HEK293 (cell line): ENCODE data around the gene PLD3.
A peak's percentile ranks its signal among the peaks of the same experiment; 100 is the strongest.

Source experiments
- CTCF ChIA-PET: fragments of 350-600 bp; formaldehyde crosslinking; extraction: SDS; loops from one replicate; lab custom pipeline; 2021; ENCODE audit warnings: antibody characterized with exemption; lab: Yijun Ruan, JAX
- POLR2A ChIA-PET: fragments of 300-600 bp; formaldehyde crosslinking; extraction: SDS; loops from one replicate; lab custom pipeline; 2020; ENCODE audit warnings: antibody characterized with exemption, inconsistent platforms; lab: Yijun Ruan, JAX
- H3K27ac ChIP-seq: fragments of 200-500 bp; sonication (Bioruptor generic); 2 replicates; pipeline ENCODE4 v1.5.1; 2014; ENCODE audit warnings: low read depth, low read length, control low read depth, inconsistent platforms; ENCODE audit errors: extremely low read depth
- H3K36me3 ChIP-seq, 2 experiments: fragments of 200-500 bp in 1 of 2; sonication (Bioruptor generic) in 1 of 2; 1 replicate in 1 of 2; 2 replicates in 1 of 2; pipeline ENCODE4 v1.5.1; 2014 to 2017; ENCODE audit warnings: inconsistent platforms in 2 of 2, low read length in 2 of 2; ENCODE audit not compliant: control insufficient read depth in 2 of 2, insufficient read depth in 1 of 2
- H3K4me1 ChIP-seq: fragments of 200-500 bp; sonication (Bioruptor generic); 2 replicates; pipeline ENCODE4 v1.5.1; 2014; ENCODE audit warnings: mild to moderate bottlenecking, low read length, inconsistent platforms; ENCODE audit not compliant: control insufficient read depth, insufficient read depth
- H3K4me3 ChIP-seq: 2 replicates; pipeline ENCODE4 v1.5.1; 2011; ENCODE audit warnings: low read depth, mild to moderate bottlenecking, control low read depth, low read length, moderate library complexity
- H3K9me3 ChIP-seq: fragments of 200-500 bp; sonication (Bioruptor generic); 2 replicates; pipeline ENCODE4 v1.5.1; 2014; ENCODE audit warnings: low read depth, low read length, inconsistent platforms; ENCODE audit not compliant: control insufficient read depth, insufficient read depth
- BCL11B ChIP-seq: fragments of 450-650 bp; formaldehyde crosslinking; IDR thresholded peaks from 2 replicates; pipeline ENCODE4 v1.5.1; 2016; ENCODE audit warnings: low read depth, missing biosample characterization, missing genetic modification characterization
- GLI2 ChIP-seq: fragments of 450-650 bp; formaldehyde crosslinking; IDR thresholded peaks from 2 replicates; pipeline ENCODE4; 2017; ENCODE audit warnings: missing biosample characterization, missing genetic modification characterization, low read depth, borderline replicate concordance
- HOXA7 ChIP-seq: sonication (generic); formaldehyde crosslinking; IDR thresholded peaks from 2 replicates; pipeline ENCODE4 v1.8.1; 2022; ENCODE audit warnings: missing genetic modification reagents, borderline replicate concordance
- HOXC10 ChIP-seq: sonication (generic); formaldehyde crosslinking; IDR thresholded peaks from 2 replicates; pipeline ENCODE4 v1.8.1; 2023; ENCODE audit warnings: mild to moderate bottlenecking, missing genetic modification reagents
- MEIS1 ChIP-seq: sonication (generic); formaldehyde crosslinking; IDR thresholded peaks from 2 replicates; pipeline ENCODE4 v1.8.1; 2022; ENCODE audit warnings: missing genetic modification reagents, mild to moderate bottlenecking, borderline replicate concordance
- OVOL3 ChIP-seq: fragments of 450-650 bp; formaldehyde crosslinking; IDR thresholded peaks from 2 replicates; pipeline ENCODE4 v1.5.1; 2016; ENCODE audit warnings: missing biosample characterization, missing genetic modification characterization
- REPIN1 ChIP-seq: fragments of 450-650 bp; formaldehyde crosslinking; IDR thresholded peaks from 2 replicates; pipeline ENCODE4 v1.5.1; 2017; ENCODE audit warnings: missing biosample characterization, missing genetic modification characterization, low read depth
- SALL2 ChIP-seq: fragments of 450-650 bp; formaldehyde crosslinking; IDR thresholded peaks from 2 replicates; pipeline ENCODE4 v1.5.0; 2017; ENCODE audit warnings: missing biosample characterization, mild to moderate bottlenecking, missing genetic modification characterization, borderline replicate concordance
- SETDB1 ChIP-seq: IDR thresholded peaks from one replicate; pipeline ENCODE4 v1.6.1; 2017; ENCODE audit warnings: mild to moderate bottlenecking, low read length, moderate library complexity, mixed read lengths; ENCODE audit not compliant: insufficient read length
- ZBTB21 ChIP-seq: fragments of 450-650 bp; formaldehyde crosslinking; IDR thresholded peaks from 2 replicates; pipeline ENCODE4 v1.5.1; 2017; ENCODE audit warnings: missing biosample characterization, missing genetic modification characterization
- ZBTB8A ChIP-seq: fragments of 450-650 bp; formaldehyde crosslinking; IDR thresholded peaks from 2 replicates; pipeline ENCODE4 v1.5.1; 2016; ENCODE audit warnings: missing biosample characterization, missing genetic modification characterization
- ZFP3 ChIP-seq: fragments of 450-650 bp; formaldehyde crosslinking; IDR thresholded peaks from 2 replicates; pipeline ENCODE4 v1.5.1; 2016; ENCODE audit warnings: low read depth, missing biosample characterization, missing genetic modification characterization
- ZFP37 ChIP-seq: fragments of 450-650 bp; formaldehyde crosslinking; IDR thresholded peaks from 2 replicates; pipeline ENCODE4 v1.5.1; 2016; ENCODE audit warnings: missing biosample characterization, missing genetic modification characterization
- ZNF121 ChIP-seq: fragments of 450-650 bp; formaldehyde crosslinking; IDR thresholded peaks from 2 replicates; pipeline ENCODE4 v1.5.1; 2016; ENCODE audit warnings: missing biosample characterization, missing genetic modification characterization
- ZNF155 ChIP-seq: fragments of 450-650 bp; formaldehyde crosslinking; IDR thresholded peaks from 2 replicates; pipeline ENCODE4 v1.5.1; 2016; ENCODE audit warnings: missing biosample characterization, missing genetic modification characterization
- ZNF157 ChIP-seq: fragments of 450-650 bp; formaldehyde crosslinking; IDR thresholded peaks from 2 replicates; pipeline ENCODE4 v1.5.1; 2016; ENCODE audit warnings: missing biosample characterization, missing genetic modification characterization
- ZNF174 ChIP-seq: fragments of 450-650 bp; formaldehyde crosslinking; IDR thresholded peaks from 2 replicates; pipeline ENCODE4 v1.5.0; 2017; ENCODE audit warnings: missing biosample characterization, mild to moderate bottlenecking, missing genetic modification characterization
- ZNF211 ChIP-seq: fragments of 450-650 bp; formaldehyde crosslinking; IDR thresholded peaks from 2 replicates; pipeline ENCODE4 v1.5.1; 2016; ENCODE audit warnings: low read depth, missing biosample characterization, missing genetic modification characterization
- ZNF221 ChIP-seq: fragments of 450-650 bp; formaldehyde crosslinking; IDR thresholded peaks from 2 replicates; pipeline ENCODE4 v1.5.1; 2017; ENCODE audit warnings: missing biosample characterization, missing genetic modification characterization, borderline replicate concordance
- ZNF248 ChIP-seq: fragments of 450-650 bp; formaldehyde crosslinking; IDR thresholded peaks from 2 replicates; pipeline ENCODE4 v1.5.1; 2017; ENCODE audit warnings: missing biosample characterization, missing genetic modification characterization
- ZNF335 ChIP-seq: fragments of 450-650 bp; formaldehyde crosslinking; conservative IDR thresholded peaks from 2 replicates; pipeline ENCODE4 v1.5.1; 2016; ENCODE audit warnings: missing biosample characterization, missing genetic modification characterization
- ZNF350 ChIP-seq: fragments of 450-650 bp; formaldehyde crosslinking; IDR thresholded peaks from 2 replicates; pipeline ENCODE4 v1.5.0; 2017; ENCODE audit warnings: missing biosample characterization, mild to moderate bottlenecking, missing genetic modification characterization
- ZNF529 ChIP-seq: fragments of 450-650 bp; formaldehyde crosslinking; IDR thresholded peaks from 2 replicates; pipeline ENCODE4 v1.5.1; 2017; ENCODE audit warnings: missing genetic modification characterization, missing biosample characterization; ENCODE audit not compliant: insufficient replicate concordance
- ZNF548 ChIP-seq: fragments of 450-650 bp; formaldehyde crosslinking; IDR thresholded peaks from 2 replicates; pipeline ENCODE4 v1.5.1; 2016; ENCODE audit warnings: missing biosample characterization, missing genetic modification characterization
- ZNF558 ChIP-seq: fragments of 450-650 bp; formaldehyde crosslinking; IDR thresholded peaks from 2 replicates; pipeline ENCODE4 v1.5.1; 2016; ENCODE audit warnings: missing biosample characterization, missing genetic modification characterization
- ZNF571 ChIP-seq: fragments of 450-650 bp; formaldehyde crosslinking; IDR thresholded peaks from 2 replicates; pipeline ENCODE4 v1.5.0; 2017; ENCODE audit warnings: missing biosample characterization, missing genetic modification characterization
- ZNF585B ChIP-seq: fragments of 450-650 bp; formaldehyde crosslinking; IDR thresholded peaks from 2 replicates; pipeline ENCODE4 v1.5.1; 2016; ENCODE audit warnings: missing biosample characterization, missing genetic modification characterization
- ZNF654 ChIP-seq: fragments of 450-650 bp; formaldehyde crosslinking; IDR thresholded peaks from 2 replicates; pipeline ENCODE4 v1.5.1; 2016; ENCODE audit warnings: low read depth, missing biosample characterization, missing genetic modification characterization
- ZNF792 ChIP-seq: fragments of 450-650 bp; formaldehyde crosslinking; IDR thresholded peaks from 2 replicates; pipeline ENCODE4 v1.5.1; 2016; ENCODE audit warnings: missing biosample characterization, missing genetic modification characterization
- ZNF830 ChIP-seq: fragments of 450-650 bp; IDR thresholded peaks from 2 replicates; pipeline ENCODE4 v1.5.0; 2018; ENCODE audit warnings: missing biosample characterization, missing genetic modification characterization, low read depth, mild to moderate bottlenecking, moderate library complexity
- ZSCAN30 ChIP-seq: fragments of 450-650 bp; IDR thresholded peaks from 2 replicates; pipeline ENCODE4 v1.5.1; 2018; ENCODE audit warnings: missing biosample characterization, mild to moderate bottlenecking, missing genetic modification characterization, moderate library complexity
- TF ChIP-seq, protein P1 (sequence below): fragments of 450-650 bp; formaldehyde crosslinking; IDR thresholded peaks from 2 replicates; pipeline ENCODE4 v1.5.1; 2016; ENCODE audit warnings: missing biosample characterization, missing genetic modification characterization
- TF ChIP-seq, protein P2 (sequence below): fragments of 450-650 bp; formaldehyde crosslinking; IDR thresholded peaks from 2 replicates; pipeline ENCODE4 v1.5.1; 2016; ENCODE audit warnings: missing biosample characterization, missing genetic modification characterization

The PLD3 gene

DNA sequence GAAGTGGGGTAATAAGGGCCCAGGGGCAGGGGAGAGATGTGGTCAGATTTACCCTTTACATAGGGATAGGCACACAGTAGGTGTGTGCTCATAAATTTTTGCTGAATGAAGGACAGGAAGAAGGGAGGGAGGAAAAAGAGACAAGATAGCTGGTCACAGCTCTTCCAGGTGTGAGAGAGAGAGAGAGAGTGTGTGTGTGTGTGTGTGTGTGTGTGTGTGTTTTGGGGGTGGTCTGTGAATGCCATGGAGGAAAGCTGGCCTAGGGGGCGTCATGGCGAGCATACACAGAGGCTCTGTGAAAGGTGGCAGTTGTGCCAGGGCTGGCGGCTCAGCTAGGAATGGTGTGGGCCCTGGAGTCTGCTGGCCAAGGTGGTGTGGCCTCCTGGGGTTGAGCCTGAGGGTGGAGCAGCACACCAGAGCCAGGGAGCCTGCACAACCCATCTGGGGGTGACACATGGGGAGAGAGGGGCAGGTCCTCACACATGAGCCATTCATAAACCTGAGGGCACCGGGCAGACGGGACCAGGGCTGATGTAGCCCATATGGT lies 70.6 kb downstream of the PLD3 start (continued):
- no peak for TF ChIP-seq ZNF221
- TF ChIP-seq, all 188 proteins: peak for 26

DNA sequence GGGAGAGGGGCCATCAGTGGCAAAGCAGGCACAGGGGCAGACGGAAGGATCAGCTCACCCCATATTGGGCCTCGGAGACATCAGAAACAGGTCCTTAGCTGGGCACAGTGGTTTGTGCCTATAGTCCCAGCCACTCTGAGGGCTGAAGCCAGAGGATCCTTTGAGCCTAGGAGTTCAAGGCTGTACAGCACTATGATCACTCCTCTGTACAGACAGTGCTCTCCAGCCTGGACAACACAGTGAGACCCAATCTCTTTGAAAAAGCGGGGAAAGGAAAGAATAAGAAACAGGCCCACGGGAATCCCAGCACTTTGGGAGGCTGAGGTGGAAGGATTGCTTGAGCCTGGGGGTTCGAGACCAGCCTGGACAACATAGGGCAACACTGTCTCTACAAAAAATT lies 71.3 kb downstream of the PLD3 start:
- TF ChIP-seq ZNF830 (tag by site-specific recombination): no peak
- TF ChIP-seq, protein P1, sequence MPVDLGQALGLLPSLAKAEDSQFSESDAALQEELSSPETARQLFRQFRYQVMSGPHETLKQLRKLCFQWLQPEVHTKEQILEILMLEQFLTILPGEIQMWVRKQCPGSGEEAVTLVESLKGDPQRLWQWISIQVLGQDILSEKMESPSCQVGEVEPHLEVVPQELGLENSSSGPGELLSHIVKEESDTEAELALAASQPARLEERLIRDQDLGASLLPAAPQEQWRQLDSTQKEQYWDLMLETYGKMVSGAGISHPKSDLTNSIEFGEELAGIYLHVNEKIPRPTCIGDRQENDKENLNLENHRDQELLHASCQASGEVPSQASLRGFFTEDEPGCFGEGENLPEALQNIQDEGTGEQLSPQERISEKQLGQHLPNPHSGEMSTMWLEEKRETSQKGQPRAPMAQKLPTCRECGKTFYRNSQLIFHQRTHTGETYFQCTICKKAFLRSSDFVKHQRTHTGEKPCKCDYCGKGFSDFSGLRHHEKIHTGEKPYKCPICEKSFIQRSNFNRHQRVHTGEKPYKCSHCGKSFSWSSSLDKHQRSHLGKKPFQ (tag by site-specific recombination): no peak
- peak; percentile 97 for TF ChIP-seq ZNF121 (tag by site-specific recombination)
- no peak for TF ChIP-seq ZNF571 (tag by site-specific recombination)
- 0 out of 2 replicates have a peak, but pooled peaks have one; percentile 6 for TF ChIP-seq ZBTB8A (tag by site-specific recombination)
- TF ChIP-seq, all 188 proteins: peak for 2
- POLR2A ChIA-PET: interaction anchor here (0.6 to 9.2 kb wide), 10 partner anchors 13 to 184 kb away, joined by 3 to 428 read pairs (median 8); partner anchors contain the start of genes BLVRB, C19orf47, PLD3 and SERTAD3
- Histone ChIP-seq H3K4me3 (no peak overlapping the region), H3K36me3 (peaks cover 13 to 15% of the 10 kb centered on the region in 2 experiments), H3K27ac (no peak overlapping the region), H3K9me3 (no peaks in the 10 kb centered on the region), H3K4me1 (peaks cover 19% of the 10 kb centered on the region)
- CTCF ChIA-PET: interaction anchor here (0.6 to 3.4 kb wide), 33 partner anchors 9 to 1723 kb away, joined by 3 to 40 read pairs (median 6); partner anchors contain the start of genes BLVRB and SERTAD3

DNA sequence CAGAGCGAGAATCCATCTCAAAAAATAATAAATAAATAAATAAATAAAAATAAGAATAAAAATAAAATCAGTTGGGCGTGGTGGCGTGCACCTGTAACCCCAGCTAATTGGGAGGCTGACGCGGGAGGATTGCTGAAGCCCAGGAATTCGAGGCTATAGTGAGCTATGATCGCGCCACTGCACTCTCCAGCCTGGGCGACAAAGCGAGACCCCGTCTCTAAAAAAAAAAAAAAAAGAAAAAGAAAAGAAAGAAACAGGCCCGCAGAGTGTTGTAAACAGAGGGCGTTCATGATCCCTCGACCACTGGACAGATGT lies 71.9 kb downstream of the PLD3 start:
- H3K4me3 ChIP-seq: no peak overlapping the region
- H3K9me3 ChIP-seq: no peaks in the 10 kb centered on the region
- H3K4me1 ChIP-seq: peaks cover 21% of the 10 kb centered on the region
- H3K27ac ChIP-seq: peak overlapping the region; percentile 95
- H3K36me3 ChIP-seq: peaks cover 13 to 15% of the 10 kb centered on the region in 2 experiments
- ChIA-PET POLR2A (interaction anchor here (0.6 to 9.2 kb wide), 41 partner anchors 8 to 1734 kb away, joined by 3 to 428 read pairs (median 4); partner anchors contain the start of genes AKT2, BLVRB, C19orf47 and DYRK1B), CTCF (interaction anchor here (0.6 to 3.4 kb wide), 49 partner anchors 10 to 1722 kb away, joined by 3 to 40 read pairs (median 5); partner anchors contain the start of genes BLVRB and SERTAD3)
- no peak for TF ChIP-seq MEIS1 (CRISPR knock-in tag)
- no peak for TF ChIP-seq GLI2 (tag by site-specific recombination)
- no peak for TF ChIP-seq ZNF350 (tag by site-specific recombination)
- no peak for TF ChIP-seq HOXA7 (CRISPR knock-in tag)
- TF ChIP-seq BCL11B (tag by site-specific recombination): peak; percentile 100
- TF ChIP-seq ZNF248: 0 out of 2 replicates have a peak, but pooled peaks have one; percentile 5
- TF ChIP-seq ZNF211 (tag by site-specific recombination): no peak
- TF ChIP-seq ZBTB21 (tag by site-specific recombination): peak; percentile 25; the same call in 1 of the 2 replicates
- TF ChIP-seq ZNF335 (tag by site-specific recombination): no peak
- no peak for TF ChIP-seq ZNF157 (tag by site-specific recombination)
- TF ChIP-seq REPIN1: peak; percentile 83; the same call in 1 of the 2 replicates
- 0 out of 2 replicates have a peak, but pooled peaks have one; percentile 53 for TF ChIP-seq ZNF548 (tag by site-specific recombination)
- TF ChIP-seq ZFP37 (tag by site-specific recombination): no peak
- TF ChIP-seq ZNF529 (tag by site-specific recombination): no peak
- TF ChIP-seq ZSCAN30: no peak
- TF ChIP-seq SETDB1: no peak
- no peak for TF ChIP-seq ZNF155 (tag by site-specific recombination)
- TF ChIP-seq ZNF792 (tag by site-specific recombination): peak; percentile 79; the same call in 1 of the 2 replicates
- no peak for TF ChIP-seq ZNF585B (tag by site-specific recombination)
- no peak for TF ChIP-seq ZNF174 (tag by site-specific recombination)
- TF ChIP-seq ZNF654 (tag by site-specific recombination): no peak
- TF ChIP-seq, protein P2, sequence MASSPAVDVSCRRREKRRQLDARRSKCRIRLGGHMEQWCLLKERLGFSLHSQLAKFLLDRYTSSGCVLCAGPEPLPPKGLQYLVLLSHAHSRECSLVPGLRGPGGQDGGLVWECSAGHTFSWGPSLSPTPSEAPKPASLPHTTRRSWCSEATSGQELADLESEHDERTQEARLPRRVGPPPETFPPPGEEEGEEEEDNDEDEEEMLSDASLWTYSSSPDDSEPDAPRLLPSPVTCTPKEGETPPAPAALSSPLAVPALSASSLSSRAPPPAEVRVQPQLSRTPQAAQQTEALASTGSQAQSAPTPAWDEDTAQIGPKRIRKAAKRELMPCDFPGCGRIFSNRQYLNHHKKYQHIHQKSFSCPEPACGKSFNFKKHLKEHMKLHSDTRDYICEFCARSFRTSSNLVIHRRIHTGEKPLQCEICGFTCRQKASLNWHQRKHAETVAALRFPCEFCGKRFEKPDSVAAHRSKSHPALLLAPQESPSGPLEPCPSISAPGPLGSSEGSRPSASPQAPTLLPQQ: no peak
- TF ChIP-seq ZNF558 (tag by site-specific recombination): peak; percentile 77; the same call in 1 of the 2 replicates
- no peak for TF ChIP-seq SALL2 (tag by site-specific recombination)
- TF ChIP-seq OVOL3: no peak; the same call in 1 of the 2 replicates
- TF ChIP-seq HOXC10: no peak
- TF ChIP-seq ZFP3 (tag by site-specific recombination): 0 out of 2 replicates have a peak, but pooled peaks have one; percentile 22
